RCC 7860 (cell line): ENCODE data around the gene GTF3C1.

ENCODE experiments used
- DNase-seq: peaks from one replicate; pipeline ENCODE4 v3.0.0-alpha.2; 2015; ENCODE audit warnings: low spot score
- FAIRE-seq: peaks from 2 replicates; lab custom pipeline; 2012; peaks lifted over from hg19 to GRCh38; lab: Jason Lieb, UNC

Gene GTF3C1

DNA sequence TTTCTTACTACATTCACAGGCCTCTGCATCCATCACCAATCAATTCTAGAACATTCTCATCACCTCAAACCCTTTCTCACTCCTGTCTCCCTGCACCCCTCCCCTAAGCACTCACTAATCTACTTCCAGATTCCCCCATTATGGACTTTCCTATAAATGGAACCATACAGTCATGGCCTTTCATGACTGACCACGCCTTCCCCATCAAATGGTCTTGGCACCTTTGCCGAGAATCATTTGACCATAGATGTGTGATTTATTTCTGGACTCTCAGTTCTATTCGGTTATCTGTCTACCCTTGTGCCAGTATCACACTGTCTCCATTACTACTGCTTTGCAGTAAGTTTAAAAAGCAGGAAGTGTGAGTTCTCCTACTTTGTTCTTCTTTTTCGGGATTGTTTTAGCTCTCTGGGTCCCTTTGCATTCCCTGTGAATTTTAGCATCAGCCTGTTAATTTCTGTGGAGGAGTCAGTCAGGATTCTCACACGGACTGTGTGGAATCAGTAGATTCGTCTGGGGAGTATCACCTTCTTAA lies 27.5 kb downstream of the GTF3C1 start:
- FAIRE-seq, result no peak
- DNase-seq, result no peak

DNA sequence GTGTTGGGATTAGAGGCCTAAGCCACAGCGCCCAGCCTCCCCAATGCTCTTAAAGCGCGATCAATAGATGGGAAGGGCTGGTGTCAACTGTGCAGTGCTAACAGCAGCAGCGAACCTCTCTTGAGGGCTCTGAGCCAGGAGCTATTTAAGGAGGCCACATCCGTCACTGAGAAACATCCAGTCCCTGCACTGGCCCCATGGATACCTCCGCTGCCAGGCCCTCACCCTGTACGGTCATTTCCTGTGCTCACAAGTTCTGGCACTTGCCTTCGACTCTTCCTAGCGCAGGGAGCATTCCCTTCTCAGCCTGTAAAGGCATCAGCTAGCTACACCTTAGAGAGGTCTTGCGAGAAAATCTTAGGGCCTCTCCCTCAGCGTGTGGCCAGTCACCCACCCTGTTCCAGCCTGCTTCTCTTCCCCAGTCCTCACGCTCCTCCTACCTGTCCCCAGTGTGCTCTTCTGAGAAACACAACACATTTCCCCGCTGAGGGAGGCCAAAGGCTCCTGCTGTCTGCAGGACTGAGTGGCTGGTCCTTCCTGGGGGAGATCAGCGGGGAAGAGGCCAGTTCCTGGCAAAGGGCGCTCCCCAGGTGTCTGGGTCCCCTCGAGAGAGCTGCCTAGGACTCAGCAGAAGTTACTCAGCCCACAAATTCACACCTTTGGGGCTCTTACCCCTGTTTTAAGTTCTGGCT lies 28.6 kb downstream of the GTF3C1 start:
- FAIRE-seq, result no peak
- DNase-seq, result no peak

- DNase-seq, result no peak
These were observed 31.5 kb downstream of the GTF3C1 start for GRCh38 chr16:27518226-27518625.

GRCh38 chr16:27517664-27518063 lies 32.0 kb downstream of the GTF3C1 start:
- DNase-seq (no peak), FAIRE-seq (no peak)

More at GRCh38 chr16:27518226-27518625, 31.5 kb downstream of the GTF3C1 start:
- no peak for FAIRE-seq

- DNase-seq, result no peak
- FAIRE-seq, result no peak
These were observed 33.3 kb downstream of the GTF3C1 start for GRCh38 chr16:27516365-27516764.

GRCh38 chr16:27515874-27516353 lies 33.8 kb downstream of the GTF3C1 start:
- FAIRE-seq (no peak), DNase-seq (no peak)

DNA sequence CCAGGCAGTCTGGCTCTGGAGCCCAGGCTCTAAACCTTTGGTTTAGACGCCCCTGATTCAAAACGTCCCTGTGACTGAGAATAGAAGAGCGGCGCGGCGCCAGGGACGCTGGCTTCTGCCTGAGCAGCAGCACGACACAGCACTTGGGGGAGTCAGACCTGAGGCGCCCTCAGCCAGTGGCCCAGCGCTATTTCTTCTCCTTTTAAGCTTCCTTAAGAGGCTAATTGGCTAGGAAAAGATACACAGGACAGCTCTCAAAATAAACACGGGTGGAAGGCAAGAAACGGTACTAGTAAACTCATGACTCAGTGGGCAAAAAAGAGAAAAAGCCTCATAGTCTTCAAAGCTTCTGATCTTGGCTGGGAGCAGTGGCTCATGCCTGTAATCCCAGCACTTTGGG lies 34.9 kb downstream of the GTF3C1 start:
- DNase-seq (no peak), FAIRE-seq (no peak)

DNA sequence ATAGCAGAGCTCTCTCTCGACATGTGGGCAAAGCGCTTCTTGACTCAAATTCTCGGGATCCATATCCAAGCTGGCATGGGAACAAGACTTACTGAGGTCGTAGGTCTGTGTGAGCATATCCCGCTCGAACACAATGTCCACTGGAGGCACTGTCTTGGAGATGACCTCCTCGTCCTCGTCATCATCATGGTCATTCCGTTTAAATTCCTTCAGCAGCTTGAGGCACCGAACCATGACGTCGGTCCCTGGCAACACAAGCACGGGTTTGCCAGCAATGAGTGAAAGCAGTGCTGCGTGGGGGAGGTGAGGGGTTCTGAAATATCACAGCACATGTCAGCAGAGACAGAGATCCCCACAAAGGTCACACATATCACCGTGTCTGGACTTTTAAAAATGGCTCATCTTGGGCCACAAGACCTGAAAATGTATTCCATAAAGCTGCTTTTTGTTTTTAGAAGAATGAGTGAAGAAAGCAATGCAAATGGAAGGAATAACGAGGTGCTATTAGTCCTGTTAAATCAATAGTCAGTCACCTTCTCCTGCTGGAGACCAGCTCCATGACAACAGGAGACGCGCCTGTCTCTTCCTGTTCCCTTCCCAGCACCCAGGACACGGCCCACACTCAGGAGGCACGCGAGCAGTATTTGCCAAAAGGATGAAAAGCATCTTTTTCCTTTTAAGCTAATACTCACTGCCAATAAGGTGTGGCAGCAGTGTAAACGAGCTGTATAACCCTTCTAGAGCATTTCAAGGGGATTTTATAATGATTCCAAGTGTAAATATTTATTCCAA lies 37.9 kb downstream of the GTF3C1 start:
- FAIRE-seq, result peak; percentile 80

DNA sequence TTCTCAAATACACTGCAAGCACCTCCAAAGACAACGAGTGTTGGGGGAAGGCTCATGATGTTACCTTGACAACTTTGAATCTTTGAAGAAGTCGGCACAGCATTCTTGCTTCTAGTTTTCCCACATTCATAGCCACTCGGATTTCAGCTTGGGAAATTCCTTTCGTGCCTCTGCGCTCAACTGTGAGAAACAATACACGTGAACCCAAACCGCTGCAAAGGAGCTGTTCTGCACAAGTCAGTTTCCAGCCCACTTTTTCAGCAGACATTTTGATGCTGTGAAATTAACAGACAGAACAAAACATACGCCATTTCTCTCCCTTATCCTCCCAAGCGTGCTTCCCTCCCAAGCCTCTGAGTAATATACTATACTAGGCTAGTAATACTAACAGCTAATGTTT lies 41.2 kb downstream of the GTF3C1 start:
- FAIRE-seq, result no peak
- DNase-seq, result no peak

More for the DNA sequence above, 37.9 kb downstream of the GTF3C1 start:
- DNase-seq, result peak; percentile 89

- no peak for FAIRE-seq
- no peak for DNase-seq
These were observed 42.9 kb downstream of the GTF3C1 start for GRCh38 chr16:27506771-27507170.

GRCh38 chr16:27505297-27506236 lies 44.1 kb downstream of the GTF3C1 start:
- DNase-seq (no peak), FAIRE-seq (no peak)

DNA sequence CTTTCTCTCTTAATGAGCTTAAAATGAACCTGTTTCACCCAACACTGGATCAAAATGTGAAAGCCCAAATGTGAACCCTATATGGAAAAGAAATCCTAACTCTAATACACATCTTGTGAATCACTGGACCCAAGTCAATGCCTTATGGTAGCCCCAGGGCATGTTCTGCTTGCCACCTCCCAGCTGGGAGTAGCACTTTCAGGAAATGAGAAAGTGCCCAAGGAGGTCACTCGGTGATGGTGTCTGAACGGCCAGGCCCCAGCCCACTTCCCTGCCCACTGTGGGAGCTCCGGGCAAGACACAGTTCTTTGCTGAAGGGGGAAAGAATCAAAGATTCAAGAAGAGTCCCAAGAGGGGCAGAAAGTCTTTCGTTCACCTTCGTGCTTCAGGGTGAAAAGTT lies 46.1 kb downstream of the GTF3C1 start:
- DNase-seq, result no peak
- no peak for FAIRE-seq

- DNase-seq (no peak), FAIRE-seq (no peak)
These were observed 48.9 kb downstream of the GTF3C1 start for GRCh38 chr16:27500801-27501200.

- no peak for FAIRE-seq
These were observed 50.1 kb downstream of the GTF3C1 start for GRCh38 chr16:27499659-27500055.

DNA sequence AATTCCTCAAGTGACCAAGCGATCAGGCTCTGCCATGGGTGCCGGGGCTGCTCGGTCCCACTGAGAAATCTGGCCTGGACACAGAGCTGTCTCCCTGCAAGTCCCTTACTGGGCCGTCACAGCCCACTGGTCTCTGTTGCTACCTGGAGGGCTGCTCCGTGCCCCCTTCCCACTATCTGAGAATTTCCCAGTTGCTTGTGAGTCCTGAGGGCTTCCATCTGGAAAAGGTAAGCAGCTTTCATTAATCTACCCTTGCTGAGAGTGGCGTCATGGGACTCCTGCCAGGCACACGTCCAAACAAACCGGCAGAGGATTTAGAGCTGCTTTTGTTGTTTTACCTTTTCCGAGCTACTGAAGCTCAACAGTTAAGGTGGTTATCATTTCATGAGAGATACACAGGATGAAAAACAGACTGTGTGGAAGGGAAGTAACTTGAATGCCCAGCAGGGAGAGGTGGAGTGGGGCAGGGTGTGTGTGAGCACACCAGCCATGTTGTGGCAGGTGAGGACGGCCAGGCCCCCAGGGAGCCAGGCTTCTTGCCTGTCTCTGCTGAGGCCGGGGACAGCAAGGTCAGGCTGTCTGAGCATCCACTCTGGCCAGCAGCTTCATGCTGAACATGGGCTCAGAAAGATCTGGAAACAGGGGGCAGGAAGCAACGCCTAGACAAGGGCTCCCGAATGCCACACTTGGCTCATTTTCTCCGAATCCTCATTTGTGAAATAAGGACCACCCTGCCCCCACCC lies 50.6 kb downstream of the GTF3C1 start:
- FAIRE-seq, result no peak
- no peak for DNase-seq

More at GRCh38 chr16:27499659-27500055, 50.1 kb downstream of the GTF3C1 start:
- no peak for DNase-seq

DNA sequence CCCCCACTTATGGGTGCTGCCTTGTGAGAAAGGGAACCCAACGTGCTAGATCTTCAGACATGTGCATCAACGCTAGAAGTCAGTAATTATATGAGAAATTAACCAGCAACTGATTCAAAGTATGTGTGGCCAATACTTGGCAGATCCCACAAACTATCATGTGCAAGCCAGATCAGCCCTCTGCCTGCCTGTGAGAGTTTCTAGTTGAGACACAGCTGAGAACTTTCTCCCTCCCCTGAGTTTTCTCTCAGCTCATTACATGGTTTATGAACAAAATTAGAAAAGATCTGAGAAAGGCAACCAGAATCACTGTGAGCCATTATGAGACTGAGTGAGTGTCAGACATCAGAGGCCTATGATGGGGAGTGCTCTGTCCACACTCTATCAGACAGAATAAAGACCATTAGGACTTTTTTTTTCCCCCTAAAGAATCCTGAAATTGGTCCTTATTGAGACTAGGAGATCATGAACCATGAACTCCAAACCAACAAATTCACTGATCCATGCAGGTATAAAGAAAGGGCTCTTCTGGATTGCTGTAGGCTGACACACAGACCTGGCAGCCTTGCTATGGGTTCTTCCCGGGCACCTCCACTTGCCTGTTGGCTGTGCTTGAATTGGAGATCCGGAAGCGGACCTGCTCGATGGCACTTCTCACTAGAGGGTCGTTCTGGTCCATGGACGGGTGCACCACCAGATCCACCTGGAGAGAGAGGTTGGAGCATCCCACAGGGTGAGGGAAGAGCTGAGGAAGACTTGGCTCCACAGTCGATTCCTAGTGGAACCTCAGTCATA lies 51.5 kb downstream of the GTF3C1 start:
- FAIRE-seq, result no peak
- no peak for DNase-seq

- FAIRE-seq (no peak), DNase-seq (no peak)
These were observed 54.5 kb downstream of the GTF3C1 start for GRCh38 chr16:27495191-27495590.

GRCh38 chr16:27492588-27492979 lies 57.1 kb downstream of the GTF3C1 start:
- FAIRE-seq (no peak), DNase-seq (no peak)

- DNase-seq, result no peak
- FAIRE-seq, result no peak
These were observed 57.7 kb downstream of the GTF3C1 start for GRCh38 chr16:27491894-27492587.
